LNCAP (cell line): ENCODE data around the gene NADSYN1.

Source experiments
- CTCF ChIP-seq: fragments of 450-650 bp; IDR thresholded peaks from 2 replicates; pipeline ENCODE4 v1.5.1; 2017; ENCODE audit warnings: mild to moderate bottlenecking

Gene NADSYN1

GRCh38 chr11:71435278-71435951, 17.6 kb upstream of the NADSYN1 start:
- no peak for TF ChIP-seq CTCF

GRCh38 chr11:71436861-71437260, 16.1 kb upstream of the NADSYN1 start:
- TF ChIP-seq CTCF, result no peak

- TF ChIP-seq CTCF, result no peak
These were observed 15.6 kb upstream of the NADSYN1 start for GRCh38 chr11:71437399-71437798.

GRCh38 chr11:71437879-71438278, 15.1 kb upstream of the NADSYN1 start:
- no peak for TF ChIP-seq CTCF

- no peak for TF ChIP-seq CTCF
These were observed 14.4 kb upstream of the NADSYN1 start for GRCh38 chr11:71438650-71439049.

- no peak for TF ChIP-seq CTCF
These were observed 12.8 kb upstream of the NADSYN1 start for GRCh38 chr11:71440021-71440755.

DNA sequence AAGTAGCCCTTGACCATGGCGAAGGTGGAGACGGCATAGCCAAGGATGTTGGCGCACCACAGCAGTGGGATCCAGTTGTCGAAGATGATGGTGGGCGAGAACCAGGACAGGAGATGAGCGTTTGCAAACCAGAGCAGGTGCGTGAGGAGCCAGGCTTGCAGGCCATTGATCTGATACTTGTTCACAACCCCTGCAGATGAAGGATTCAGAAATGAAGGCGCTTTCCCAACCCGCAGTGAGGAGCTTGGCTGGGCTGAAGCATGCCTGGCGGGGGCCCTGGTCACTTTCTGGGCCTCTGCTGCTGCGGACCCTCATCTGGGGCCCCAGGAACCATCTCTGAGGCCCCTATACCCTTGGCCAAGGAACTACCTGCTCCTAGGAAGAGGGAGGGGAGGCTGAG, 11.8 kb upstream of the NADSYN1 start:
- no peak for TF ChIP-seq CTCF
